Common myeloid progenitor, CD34-positive (primary cell): ENCODE data around the gene CRB2.

Source experiments
- CTCF ChIA-PET: fragments of 350-600 bp; sonication (Branson Sonifier 250); formaldehyde crosslinking; loops from one replicate; lab custom pipeline; 2021; ENCODE audit warnings: antibody characterized with exemption; lab: Charles Lee
- POLR2A ChIA-PET: fragments of 350-600 bp; sonication (Branson Sonifier 250); formaldehyde crosslinking; loops from one replicate; lab custom pipeline; 2021; ENCODE audit warnings: antibody characterized with exemption; lab: Charles Lee
- DNase-seq, 3 donors: peaks; one replicate each; pipeline versions ENCODE4 v3.0.0 to v3.0.0-alpha.2; 2013
- H3K27ac ChIP-seq, 2 experiments: 1 replicate in 1 of 2; 2 replicates in 1 of 2; pipeline ENCODE4 v1.7.0; 2013; ENCODE audit warnings: inconsistent platforms in 2 of 2, low read length in 2 of 2, mild to moderate bottlenecking in 2 of 2, low read depth in 1 of 2, moderate library complexity in 1 of 2; ENCODE audit not compliant: severe bottlenecking in 2 of 2, insufficient read depth in 1 of 2, poor library complexity in 1 of 2
- H3K27me3 ChIP-seq, 5 experiments: replicated peaks in 2 of 5; 1 replicate in 3 of 5; 2 replicates in 2 of 5; pipeline versions ENCODE4 v1.6.1 to v1.7.0; 2013; ENCODE audit warnings: low read length in 4 of 5, mild to moderate bottlenecking in 2 of 5, moderate library complexity in 2 of 5, inconsistent platforms in 1 of 5; ENCODE audit not compliant: insufficient read depth in 5 of 5, control insufficient read depth in 4 of 5
- H3K36me3 ChIP-seq, 4 experiments: 1 replicate in 2 of 4; 2 replicates in 2 of 4; pipeline versions ENCODE4 v1.6.1 to v1.7.0; 2013; ENCODE audit warnings: low read length in 3 of 4, control low read depth in 1 of 4, mild to moderate bottlenecking in 1 of 4; ENCODE audit not compliant: control insufficient read depth in 4 of 4, insufficient read depth in 4 of 4
- H3K4me1 ChIP-seq, 4 experiments: 1 replicate in 3 of 4; 2 replicates in 1 of 4; pipeline versions ENCODE4 v1.6.1 to v1.7.1; 2013; ENCODE audit warnings: low read length in 3 of 4, mild to moderate bottlenecking in 3 of 4, control low read depth in 1 of 4, inconsistent platforms in 1 of 4, moderate library complexity in 1 of 4; ENCODE audit not compliant: control insufficient read depth in 4 of 4, insufficient read depth in 4 of 4; ENCODE audit errors: control extremely low read depth in 1 of 4
- H3K4me3 ChIP-seq, 7 experiments: 1 replicate in 4 of 7; 2 replicates in 3 of 7; pipeline versions ENCODE4 v1.5.1 to v1.7.0; 2013; ENCODE audit warnings: mild to moderate bottlenecking in 7 of 7, low read length in 6 of 7, moderate library complexity in 6 of 7, inconsistent platforms in 2 of 7, low read depth in 2 of 7, control low read depth in 1 of 7; ENCODE audit not compliant: insufficient read depth in 4 of 7, control insufficient read depth in 1 of 7; ENCODE audit errors: extremely low read depth in 1 of 7
- H3K9me3 ChIP-seq, 5 experiments: 1 replicate in 4 of 5; 2 replicates in 1 of 5; pipeline versions ENCODE4 v1.6.1 to v1.7.1; 2013; ENCODE audit warnings: low read length in 4 of 5, mild to moderate bottlenecking in 2 of 5, inconsistent platforms in 1 of 5, low read depth in 1 of 5, moderate library complexity in 1 of 5; ENCODE audit not compliant: control insufficient read depth in 4 of 5, insufficient read depth in 2 of 5; ENCODE audit errors: control extremely low read depth in 1 of 5
- WGBS: methylation state at CpG from one replicate; pipeline ENCODE4 v1.1.5; 2013; ENCODE audit not compliant: insufficient coverage; 5-methylcytosine and 5-hydroxymethylcytosine counted together

Gene CRB2

DNA sequence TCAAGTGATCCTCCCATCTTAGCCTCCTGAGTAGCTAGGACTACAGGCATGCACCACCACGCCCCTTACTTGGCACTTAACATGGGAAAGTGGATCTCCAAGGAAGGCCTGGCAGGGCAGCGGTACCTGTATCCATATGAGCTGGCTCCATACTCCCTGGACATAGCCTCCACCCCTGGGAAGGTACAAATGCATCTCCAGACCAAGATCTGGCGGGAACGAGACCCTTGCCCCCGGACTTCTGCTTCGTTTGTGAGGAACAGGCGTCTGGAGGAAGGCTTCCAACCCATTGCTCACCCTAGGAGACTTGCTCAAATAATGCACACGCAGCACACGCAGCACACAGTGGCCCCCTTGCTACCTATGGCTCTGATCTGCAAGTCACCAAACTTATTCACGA, 55.2 kb downstream of the CRB2 start:
- Histone ChIP-seq H3K27me3 (no peaks in the 10 kb centered on the region), H3K27ac (no peak overlapping the region), H3K36me3 (peaks cover 0 to 9% (median under 1%) of the 10 kb centered on the region in 4 experiments), H3K4me3 (no peak overlapping the region), H3K4me1 (no peaks in the 10 kb centered on the region), H3K9me3 (no peaks in the 10 kb centered on the region)
- POLR2A ChIA-PET = no interaction called here
- no peak for DNase-seq
- CTCF ChIA-PET = no interaction called here
- WGBS = 97% methylated on average over 10 of the region's 10 CpGs

- Histone ChIP-seq H3K36me3 (peaks cover 0 to 12% (median under 1%) of the 10 kb centered on the region in 4 experiments), H3K4me1 (no peaks in the 10 kb centered on the region), H3K9me3 (no peaks in the 10 kb centered on the region), H3K4me3 (no peak overlapping the region), H3K27me3 (no peaks in the 10 kb centered on the region), H3K27ac (no peak overlapping the region)
- POLR2A ChIA-PET = no interaction called here
- no peak for DNase-seq
- 93% methylated on average over 7 of the region's 11 CpGs for WGBS
- CTCF ChIA-PET = interaction anchor here (0.8 kb wide), 1 partner anchor 21 kb away, joined by 3 read pairs; no protein-coding TSS in a partner anchor
Measured at GRCh38 chr9:123411636-123412035, 55.6 kb downstream of the CRB2 start.

DNA sequence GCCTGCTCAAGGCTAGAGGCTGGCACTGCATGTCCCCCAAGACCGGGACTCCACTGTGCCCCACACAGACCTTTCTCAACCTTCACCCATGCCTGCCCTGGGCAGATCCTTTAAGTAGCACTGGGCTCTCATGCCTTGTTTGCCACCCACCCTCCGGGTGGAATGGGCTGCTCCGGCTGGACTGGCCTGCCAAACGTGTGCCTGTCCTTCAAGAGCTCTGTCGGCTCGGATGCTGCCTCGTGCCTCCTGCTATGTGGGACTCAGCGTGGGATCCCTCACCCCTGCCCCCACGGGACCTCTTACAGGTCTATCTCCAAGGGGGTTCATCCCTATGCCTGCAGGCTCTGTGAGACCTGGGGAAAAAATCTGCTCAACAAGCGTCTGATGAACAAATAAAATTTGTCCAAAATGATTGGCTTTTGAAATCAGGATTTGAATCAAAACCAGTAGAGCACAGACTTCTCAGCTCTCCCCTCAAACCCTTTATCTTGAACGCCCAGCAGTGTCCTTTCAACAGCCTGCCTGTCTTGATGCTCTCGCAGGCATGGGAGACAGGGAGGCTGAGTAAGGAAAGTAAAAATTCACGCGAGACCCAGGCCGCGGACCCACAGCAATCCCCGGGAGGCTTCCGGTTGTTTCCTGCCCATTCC, 56.3 kb downstream of the CRB2 start:
- DNase-seq = no peak
- peaks cover 0 to 13% (median under 1%) of the 10 kb centered on the region in 4 experiments for H3K36me3 ChIP-seq
- H3K4me3 ChIP-seq = no peak overlapping the region
- H3K4me1 ChIP-seq = no peaks in the 10 kb centered on the region
- POLR2A ChIA-PET = no interaction called here
- no peak overlapping the region for H3K27ac ChIP-seq
- no peaks in the 10 kb centered on the region for H3K27me3 ChIP-seq
- CTCF ChIA-PET = interaction anchor here (0.8 kb wide), 1 partner anchor 20 kb away, joined by 3 read pairs; no protein-coding TSS in a partner anchor
- no peaks in the 10 kb centered on the region for H3K9me3 ChIP-seq
- WGBS = 97% methylated on average over 18 of the region's 18 CpGs

DNA sequence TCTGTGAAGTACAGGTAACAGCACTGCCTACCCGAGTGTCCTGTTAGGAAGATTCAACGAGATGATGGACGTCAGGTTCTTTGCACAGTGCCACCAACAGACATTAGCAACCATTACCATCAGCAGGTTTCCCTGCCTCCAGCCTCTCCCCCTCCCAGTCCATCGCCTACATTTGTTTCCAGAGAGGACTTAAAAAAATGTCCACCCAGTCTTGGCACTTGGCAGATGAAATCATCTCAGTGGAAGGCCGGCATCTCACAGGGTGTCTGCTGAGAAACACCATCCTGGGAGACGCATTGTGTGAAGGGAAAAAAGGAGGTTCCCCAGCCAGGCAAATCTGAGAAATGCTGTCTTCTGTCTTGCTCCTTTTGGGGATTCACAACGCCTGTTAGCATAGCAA, 58.2 kb downstream of the CRB2 start:
- no peak overlapping the region for H3K27ac ChIP-seq
- peaks cover 0 to 13% (median 6%) of the 10 kb centered on the region in 4 experiments for H3K36me3 ChIP-seq
- DNase-seq = no peak
- ChIA-PET POLR2A (no interaction called here), CTCF (no interaction called here)
- H3K9me3 ChIP-seq = no peaks in the 10 kb centered on the region
- peaks cover 0 to 8% (median 0%) of the 10 kb centered on the region in 5 experiments for H3K27me3 ChIP-seq
- WGBS = 96% methylated on average over 6 of the region's 7 CpGs
- no peaks in the 10 kb centered on the region for H3K4me1 ChIP-seq
- H3K4me3 ChIP-seq = no peak overlapping the region

DNA sequence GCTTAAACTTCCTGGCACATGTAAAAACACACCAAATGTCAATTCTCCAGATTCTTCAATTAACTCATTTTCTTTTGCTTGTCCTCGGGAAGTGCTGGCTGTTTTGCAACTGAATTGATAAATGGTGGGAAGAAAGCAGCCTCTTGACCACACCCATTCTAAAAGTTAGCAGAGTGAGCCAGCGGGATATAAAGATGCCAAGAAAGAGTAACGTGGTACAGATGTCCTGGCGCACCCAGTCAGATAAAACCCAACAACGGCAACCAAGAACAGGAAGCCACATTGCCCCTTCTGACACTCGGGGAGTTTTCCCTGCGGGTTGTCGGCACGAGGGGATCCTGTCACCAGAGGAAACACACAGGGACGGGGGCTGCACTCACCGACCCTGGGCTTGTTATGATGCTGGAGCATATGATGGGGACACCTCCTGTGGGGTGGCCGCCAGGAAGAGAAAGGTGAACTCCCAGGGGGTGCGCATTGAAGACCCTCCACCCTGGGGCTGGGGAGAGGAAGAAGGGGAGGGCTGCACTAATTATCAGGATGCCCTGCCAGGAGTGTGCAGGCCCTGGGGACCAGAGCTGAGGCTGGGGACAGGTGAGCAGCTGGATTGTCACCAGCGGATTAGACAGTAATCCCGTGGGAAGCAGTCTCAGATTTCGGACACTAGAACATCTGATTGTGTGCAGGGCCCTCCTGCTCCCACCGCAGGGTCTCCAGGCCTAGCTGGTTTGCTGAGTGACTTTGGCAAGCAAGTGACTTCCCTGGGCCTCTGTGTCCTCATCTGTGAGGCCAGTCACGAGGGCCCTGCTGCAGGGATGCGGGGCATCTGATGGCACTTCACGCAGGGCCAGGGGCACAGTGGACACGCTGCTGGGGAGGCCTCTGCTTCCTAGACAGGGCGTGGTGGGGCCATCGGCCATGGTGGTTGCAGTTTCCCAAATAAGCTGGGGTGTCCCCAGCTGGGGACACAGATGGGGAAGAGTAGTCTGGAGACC, 59.2 kb downstream of the CRB2 start:
- Histone ChIP-seq H3K4me3 (no peak overlapping the region), H3K27ac (no peak overlapping the region), H3K9me3 (no peaks in the 10 kb centered on the region), H3K36me3 (peaks cover 0 to 22% (median 6%) of the 10 kb centered on the region in 4 experiments), H3K27me3 (peaks cover 0 to 11% (median 0%) of the 10 kb centered on the region in 5 experiments), H3K4me1 (peaks cover 0 to under 1% (median 0%) of the 10 kb centered on the region in 4 experiments)
- ChIA-PET CTCF (no interaction called here), POLR2A (no interaction called here)
- WGBS = 88% methylated on average over 18 of the region's 23 CpGs
- DNase-seq = peak in 2 of 3 donors; percentile 20 to 50

GRCh38 chr9:123416176-123416575, 60.2 kb downstream of the CRB2 start:
- Histone ChIP-seq H3K27ac (no peak overlapping the region), H3K27me3 (peaks cover 0 to 11% (median 2%) of the 10 kb centered on the region in 5 experiments), H3K36me3 (peaks cover 0 to 21% (median 6%) of the 10 kb centered on the region in 4 experiments), H3K4me3 (no peak overlapping the region), H3K9me3 (no peaks in the 10 kb centered on the region), H3K4me1 (peaks cover 0 to 7% (median 5%) of the 10 kb centered on the region in 4 experiments)
- 83% methylated on average over 8 of the region's 8 CpGs for WGBS
- CTCF ChIA-PET = no interaction called here
- no peak for DNase-seq
- POLR2A ChIA-PET = no interaction called here
